H1 (cell line): ENCODE results near the gene ASB3. TPM values are rescaled to one million over a fixed set of nuclear protein-coding genes. Genes with fewer than 3 reads are reported as not detected.

ENCODE experiments used
- CTCF ChIA-PET: fragments of 300-600 bp; sonication (Branson Sonifier 250); formaldehyde crosslinking; loops from one replicate; lab custom pipeline; 2021; ENCODE audit not compliant: partially characterized antibody; lab: Charles Lee
- POLR2A ChIA-PET: fragments of 300-600 bp; sonication (Branson Sonifier 250); formaldehyde crosslinking; loops from one replicate; lab custom pipeline; 2021; ENCODE audit warnings: inconsistent platforms; ENCODE audit not compliant: partially characterized antibody; lab: Charles Lee
- DNase-seq, 2 experiments: peaks; one replicate each; pipeline versions ENCODE4 v3.0.0 to v3.0.0-alpha.2; 2010 to 2022; ENCODE audit warnings: low spot score in 2 of 2, low read depth in 1 of 2, mixed read lengths in 1 of 2
- FAIRE-seq: peaks from 2 replicates; lab custom pipeline; 2011; peaks lifted over from hg19 to GRCh38; lab: Jason Lieb, UNC
- H2AFZ ChIP-seq: 2 replicates; pipeline ENCODE4 v1.8.1; 2012; ENCODE audit warnings: low read length, inconsistent platforms
- H2AK5ac ChIP-seq: 2 replicates; pipeline ENCODE4 v1.6.1; 2013; ENCODE audit warnings: low read depth, low read length
- H2BK120ac ChIP-seq: replicated peaks from 2 replicates; pipeline ENCODE3; 2013; ENCODE audit warnings: low read depth, low read length, inconsistent platforms
- H2BK12ac ChIP-seq: 2 replicates; pipeline ENCODE4 v1.6.1; 2013; ENCODE audit warnings: low read depth, low read length
- H2BK15ac ChIP-seq: 2 replicates; pipeline ENCODE4 v1.6.1; 2013; ENCODE audit warnings: low read length
- H2BK20ac ChIP-seq: 2 replicates; pipeline ENCODE4 v1.6.1; 2013; ENCODE audit warnings: low read length
- H2BK5ac ChIP-seq: 2 replicates; pipeline ENCODE4 v1.6.1; 2013; ENCODE audit warnings: low read depth, low read length
- H3K14ac ChIP-seq: 2 replicates; pipeline ENCODE4 v1.6.1; 2013; ENCODE audit warnings: inconsistent platforms; ENCODE audit not compliant: insufficient read length
- H3K18ac ChIP-seq: 2 replicates; pipeline ENCODE4 v1.6.1; 2013; ENCODE audit warnings: low read length; ENCODE audit errors: extremely low read depth
- H3K23ac ChIP-seq: 2 replicates; pipeline ENCODE4 v1.6.1; 2013; ENCODE audit warnings: inconsistent platforms; ENCODE audit not compliant: insufficient read length
- H3K23me2 ChIP-seq: 2 replicates; pipeline ENCODE4 v1.6.1; 2013; ENCODE audit warnings: low read depth, low read length
- H3K27ac ChIP-seq: 2 replicates; pipeline ENCODE4 v1.6.1; 2011; ENCODE audit warnings: low read depth, low read length, inconsistent platforms
- H3K27me3 ChIP-seq, 4 experiments: replicated peaks in 1 of 4; 1 replicate in 1 of 4; 2 replicates in 3 of 4; pipeline versions ENCODE4 v1.6.1 to v1.8.1; 2011 to 2013; ENCODE audit warnings: low read length in 3 of 4, mild to moderate bottlenecking in 3 of 4, inconsistent platforms in 2 of 4, mixed read lengths in 2 of 4, moderate library complexity in 1 of 4; ENCODE audit not compliant: control insufficient read depth in 3 of 4, insufficient read depth in 3 of 4; ENCODE audit errors: extremely low read depth in 1 of 4
- H3K36me3 ChIP-seq, 4 experiments: 2 replicates each; pipeline versions ENCODE4 v1.6.1 to v1.8.1; 2011 to 2013; ENCODE audit warnings: mild to moderate bottlenecking in 4 of 4, low read length in 3 of 4, moderate library complexity in 2 of 4, control low read depth in 1 of 4, inconsistent platforms in 1 of 4; ENCODE audit not compliant: insufficient read depth in 4 of 4, control insufficient read depth in 2 of 4
- H3K4ac ChIP-seq: replicated peaks from 2 replicates; pipeline ENCODE3; 2013; ENCODE audit warnings: low read length, low read depth, mixed read lengths, inconsistent platforms; ENCODE audit not compliant: insufficient read length
- H3K4me1 ChIP-seq, 4 experiments: replicated peaks in 1 of 4; 1 replicate in 1 of 4; 2 replicates in 3 of 4; pipeline versions ENCODE4 v1.6.1 to v1.8.1; 2011 to 2013; ENCODE audit warnings: low read length in 3 of 4, inconsistent platforms in 2 of 4, mixed read lengths in 1 of 4; ENCODE audit not compliant: insufficient read depth in 4 of 4, control insufficient read depth in 3 of 4
- H3K4me2 ChIP-seq, 2 experiments: 2 replicates each; pipeline versions ENCODE4 v1.6.1 to v1.8.1; 2011 to 2013; ENCODE audit warnings: low read depth in 2 of 2, low read length in 2 of 2, control low read depth in 1 of 2, inconsistent platforms in 1 of 2, mild to moderate bottlenecking in 1 of 2; ENCODE audit not compliant: insufficient read depth in 1 of 2
- H3K4me3 ChIP-seq, 4 experiments: fragments of 200-600, 300-600 bp in 1 of 4; sonication (generic), shearing (Covaris generic), sonication (Bioruptor Twin) in 1 of 4; 2 replicates each; pipeline versions ENCODE4 v1.5.1 to v1.8.1; 2011 to 2016; ENCODE audit warnings: low read length in 4 of 4, low read depth in 3 of 4, control low read depth in 2 of 4, inconsistent platforms in 2 of 4, mild to moderate bottlenecking in 2 of 4, mixed read lengths in 1 of 4, moderate library complexity in 1 of 4; ENCODE audit not compliant: insufficient read depth in 2 of 4; ENCODE audit errors: extremely low read depth in 1 of 4
- H3K56ac ChIP-seq: replicated peaks from 2 replicates; pipeline ENCODE3; 2013; ENCODE audit warnings: low read depth, mild to moderate bottlenecking, mixed read lengths, low read length, inconsistent platforms; ENCODE audit not compliant: insufficient read length
- H3K79me1 ChIP-seq: 2 replicates; pipeline ENCODE4 v1.6.1; 2013; ENCODE audit warnings: low read depth, low read length, control low read depth
- H3K79me2 ChIP-seq, 2 experiments: 2 replicates each; pipeline versions ENCODE4 v1.6.1 to v1.8.1; 2012 to 2013; ENCODE audit warnings: low read length in 2 of 2, mild to moderate bottlenecking in 2 of 2, inconsistent platforms in 1 of 2; ENCODE audit not compliant: insufficient read depth in 2 of 2, control insufficient read depth in 1 of 2
- H3K9ac ChIP-seq, 4 experiments: replicated peaks in 1 of 4; 1 replicate in 1 of 4; 2 replicates in 3 of 4; pipeline versions ENCODE4 v1.6.1 to v1.8.1; 2011 to 2013; ENCODE audit warnings: low read depth in 3 of 4, low read length in 3 of 4, control low read depth in 2 of 4, mild to moderate bottlenecking in 2 of 4, moderate library complexity in 2 of 4, inconsistent platforms in 1 of 4; ENCODE audit errors: extremely low read depth in 1 of 4
- H3K9me3 ChIP-seq, 2 experiments: 2 replicates each; pipeline versions ENCODE4 v1.6.1 to v1.8.1; 2012 to 2013; ENCODE audit warnings: mild to moderate bottlenecking in 2 of 2, moderate library complexity in 2 of 2, control low read depth in 1 of 2, inconsistent platforms in 1 of 2, low read depth in 1 of 2, low read length in 1 of 2, mixed read lengths in 1 of 2; ENCODE audit not compliant: insufficient read depth in 2 of 2
- H4K20me1 ChIP-seq, 2 experiments: replicated peaks in 1 of 2; 2 replicates each; pipeline versions ENCODE3 to v1.8.1; 2011 to 2013; ENCODE audit warnings: inconsistent platforms in 2 of 2, low read length in 2 of 2, mild to moderate bottlenecking in 1 of 2; ENCODE audit not compliant: insufficient read depth in 2 of 2, control insufficient read depth in 1 of 2
- H4K5ac ChIP-seq: 2 replicates; pipeline ENCODE4 v1.6.1; 2013; ENCODE audit warnings: low read length, low read depth, mixed read lengths, inconsistent platforms; ENCODE audit not compliant: insufficient read length
- H4K8ac ChIP-seq: 2 replicates; pipeline ENCODE4 v1.8.0; 2013; ENCODE audit warnings: mild to moderate bottlenecking, moderate library complexity, low read length, inconsistent platforms; ENCODE audit not compliant: insufficient read depth; ENCODE audit errors: extremely low read depth
- H4K91ac ChIP-seq: replicated peaks from 2 replicates; pipeline ENCODE3; 2013; ENCODE audit warnings: low read length, mixed read lengths, inconsistent platforms; ENCODE audit not compliant: insufficient read length
- ASH2L ChIP-seq: fragments of 200-600, 300-600 bp; sonication (generic); IDR thresholded peaks from one replicate; pipeline ENCODE4 v1.7.1; 2017; ENCODE audit warnings: low read length
- BRCA1 ChIP-seq: IDR thresholded peaks from 2 replicates; pipeline ENCODE4 v1.6.1; 2012; ENCODE audit warnings: low read depth, low read length, improper control_type of control experiment
- CHD1 ChIP-seq: IDR thresholded peaks from 2 replicates; pipeline ENCODE4 v1.6.1; 2012; ENCODE audit warnings: low read depth, low read length, improper control_type of control experiment
- EGR1 ChIP-seq: IDR thresholded peaks from 2 replicates; pipeline ENCODE4 v1.6.1; 2011; ENCODE audit warnings: low read depth, low read length, borderline replicate concordance
- EZH2 ChIP-seq: fragments of 200-600 bp; sonication (generic); IDR thresholded peaks from 2 replicates; pipeline ENCODE4 v1.7.1; 2012; ENCODE audit warnings: low read depth, mild to moderate bottlenecking, moderate library complexity, low read length, inconsistent platforms; ENCODE audit not compliant: severe bottlenecking
- GABPA ChIP-seq: IDR thresholded peaks from 2 replicates; pipeline ENCODE4 v1.6.1; 2011; ENCODE audit warnings: mild to moderate bottlenecking, low read length, moderate library complexity, borderline replicate concordance; ENCODE audit not compliant: insufficient read depth
- GTF2F1 ChIP-seq: IDR thresholded peaks from 2 replicates; pipeline ENCODE4 v1.6.1; 2012; ENCODE audit warnings: low read depth, low read length, improper control_type of control experiment, borderline replicate concordance
- RXRA ChIP-seq: IDR thresholded peaks from 2 replicates; pipeline ENCODE4 v1.6.1; 2011; ENCODE audit warnings: low read depth, mild to moderate bottlenecking, low read length, moderate library complexity; ENCODE audit not compliant: insufficient read depth
- SAP30 ChIP-seq: fragments of 300-600 bp; sonication (generic); IDR thresholded peaks from 2 replicates; pipeline ENCODE4 v1.7.1; 2012; ENCODE audit warnings: low read length, moderate library complexity, mild to moderate bottlenecking, inconsistent platforms; ENCODE audit not compliant: insufficient read depth, insufficient replicate concordance
- YY1 ChIP-seq: IDR thresholded peaks from 2 replicates; pipeline ENCODE4 v1.6.1; 2011; ENCODE audit warnings: low read depth, mild to moderate bottlenecking, low read length
- ZNF274 ChIP-seq: IDR thresholded peaks from 2 replicates; pipeline ENCODE4 v1.7.0; 2012; ENCODE audit warnings: low read length, borderline replicate concordance; ENCODE audit errors: extremely low read depth
- WGBS, 2 experiments: shearing (Covaris generic) in 1 of 2; methylation state at CpG; one replicate each; pipeline versions ENCODE4 v1.1.6 to v1.1.7; 2013 to 2015; ENCODE audit warnings: low lambda C conversion rate in 2 of 2, mixed read lengths in 2 of 2, inconsistent platforms in 1 of 2, low coverage in 1 of 2, missing lambda C conversion rate in 1 of 2; ENCODE audit not compliant: insufficient replicate concordance in 2 of 2, insufficient coverage in 1 of 2, insufficient read length in 1 of 2; ENCODE audit errors: extremely low coverage in 1 of 2, missing lambda C conversion rate in 1 of 2; 5-methylcytosine and 5-hydroxymethylcytosine counted together
- polyA plus RNA-seq, 7 experiments: library from polyadenylated mRNA; depleted of rRNA in 3 of 7; stranded (reverse) in 5 of 7; unstranded in 2 of 7; fragments of >200 nt in 5 of 7; fragments of 200-250 nt in 2 of 7; gene quantifications; 1 replicate in 5 of 7; 2 replicates in 1 of 7; 4 replicates in 1 of 7; pipeline versions ENCODE4 v1.2.1 to v1.2.3, GENCODE V29; 2011 to 2013; ENCODE audit warnings: missing spikeins in 2 of 7, mixed read lengths in 2 of 7
- total RNA-seq: library from RNA; stranded (reverse); fragmentation: NEBNext Ultra II Directional; extraction: Animal tissue kit (Norgen Biotek cat#: 25700); gene quantifications from 2 replicates; pipeline ENCODE4 v1.2.1, GENCODE V29; 2021
- TF ChIP-seq, protein P1 (sequence below), 3 experiments: IDR thresholded peaks; 1 replicate in 2 of 3; 2 replicates in 1 of 3; pipeline versions ENCODE4 v1.5.1 to v1.6.1; 2011; ENCODE audit warnings: low read length in 3 of 3, mild to moderate bottlenecking in 3 of 3, inconsistent platforms in 2 of 3, low read depth in 1 of 3, moderate library complexity in 1 of 3; ENCODE audit not compliant: insufficient read depth in 1 of 3; ENCODE audit errors: control extremely low read depth in 1 of 3

The ASB3 gene
- total and polyA plus RNA-seq, 2 of the 8 experiments (the other 6 are each of a cell fraction or from before 2014, with no cell fraction given): 22.6 to 25.4 TPM

DNA sequence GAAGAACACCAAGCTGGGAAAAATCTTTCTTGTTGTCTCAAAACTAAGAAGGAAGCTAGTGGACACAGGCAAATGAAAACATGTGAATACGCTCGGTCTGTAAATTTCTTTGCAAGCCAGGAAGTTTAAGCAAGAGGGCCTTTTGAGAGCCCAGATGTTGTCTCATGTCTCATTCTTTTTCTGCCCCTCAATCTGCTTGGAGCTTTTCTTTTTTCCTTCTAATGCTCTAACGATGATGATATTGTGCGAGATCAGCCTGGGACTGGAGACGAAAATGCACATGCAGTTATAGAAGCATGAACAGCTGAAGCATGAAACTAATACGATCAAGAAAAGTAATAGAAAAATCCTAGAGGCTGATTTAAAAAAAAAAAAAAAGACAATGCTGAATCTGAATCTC lies 157.8 kb downstream of the ASB3 start:
- Histone ChIP-seq H3K14ac (no peak overlapping the region), H4K91ac (no peak overlapping the region), H3K4me1 (peaks cover 0 to 2% (median 0%) of the 10 kb centered on the region in 4 experiments; a peak in 1 of 7 replicates), H3K27ac (no peak overlapping the region), H3K9ac (no peak overlapping the region), H3K79me1 (no peaks in the 10 kb centered on the region), H3K4me2 (no peak overlapping the region), H2BK20ac (no peak overlapping the region), H3K9me3 (no peaks in the 10 kb centered on the region), H3K36me3 (no peaks in the 10 kb centered on the region), H2AFZ (0 out of 2 replicates have a peak overlapping the region, but pooled peaks have one; percentile 34), H2BK15ac (no peak overlapping the region), H3K23ac (no peak overlapping the region), H4K5ac (no peak overlapping the region), H4K20me1 (no peaks in the 10 kb centered on the region), H3K4ac (no peak overlapping the region), H2BK12ac (no peak overlapping the region), H3K56ac (no peak overlapping the region), H3K4me3 (no peak overlapping the region), H2BK120ac (no peak overlapping the region), H3K18ac (no peak overlapping the region), H2AK5ac (no peak overlapping the region), H3K23me2 (no peaks in the 10 kb centered on the region), H2BK5ac (no peak overlapping the region), H4K8ac (no peak overlapping the region), H3K79me2 (no peaks in the 10 kb centered on the region), H3K27me3 (no peaks in the 10 kb centered on the region)
- DNase-seq (no peak), FAIRE-seq (no peak)
- WGBS, 2 experiments: 95% methylated on average over 6 of the region's 6 CpGs; no CpG with 5 or more reads in 1 of the 2 experiments
- ChIA-PET CTCF (interaction anchor here (0.6 to 2.5 kb wide), 4 partner anchors 10 to 206 kb away, joined by 3 to 10 read pairs (median 4); no protein-coding TSS in a partner anchor), POLR2A (no interaction called here)
- TF ChIP-seq GTF2F1 (no peak), GABPA (no peak), BRCA1 (no peak), RXRA (no peak), EGR1 (no peak), EZH2 (no peak), CHD1 (no peak), ZNF274 (no peak), SAP30 (no peak), ASH2L (no peak), YY1 (no peak)
- TF ChIP-seq, protein P1, sequence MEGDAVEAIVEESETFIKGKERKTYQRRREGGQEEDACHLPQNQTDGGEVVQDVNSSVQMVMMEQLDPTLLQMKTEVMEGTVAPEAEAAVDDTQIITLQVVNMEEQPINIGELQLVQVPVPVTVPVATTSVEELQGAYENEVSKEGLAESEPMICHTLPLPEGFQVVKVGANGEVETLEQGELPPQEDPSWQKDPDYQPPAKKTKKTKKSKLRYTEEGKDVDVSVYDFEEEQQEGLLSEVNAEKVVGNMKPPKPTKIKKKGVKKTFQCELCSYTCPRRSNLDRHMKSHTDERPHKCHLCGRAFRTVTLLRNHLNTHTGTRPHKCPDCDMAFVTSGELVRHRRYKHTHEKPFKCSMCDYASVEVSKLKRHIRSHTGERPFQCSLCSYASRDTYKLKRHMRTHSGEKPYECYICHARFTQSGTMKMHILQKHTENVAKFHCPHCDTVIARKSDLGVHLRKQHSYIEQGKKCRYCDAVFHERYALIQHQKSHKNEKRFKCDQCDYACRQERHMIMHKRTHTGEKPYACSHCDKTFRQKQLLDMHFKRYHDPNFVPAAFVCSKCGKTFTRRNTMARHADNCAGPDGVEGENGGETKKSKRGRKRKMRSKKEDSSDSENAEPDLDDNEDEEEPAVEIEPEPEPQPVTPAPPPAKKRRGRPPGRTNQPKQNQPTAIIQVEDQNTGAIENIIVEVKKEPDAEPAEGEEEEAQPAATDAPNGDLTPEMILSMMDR (IDR thresholded peaks at IDR 0.05; ENCODE audit: control extremely low read depth in 1 of 3, insufficient read depth in 1 of 3, low read depth in 1 of 3, low read length in 3 of 3): no peak
